ENCODE measurements around the gene RNH1. TPM values are rescaled to one million over a fixed set of nuclear protein-coding genes. Genes with fewer than 3 reads are reported as not detected.

RNH1 gene
- total RNA-seq, 1 donor from 2014 or later = 419 TPM

Other genes starting within 250 kb of the RNH1 start
- not detected in 2 replicates for gene NLRP6, start 228.8 kb downstream of the RNH1 start, total RNA-seq
- 8.2 and 8.3 TPM in 2 replicates for gene PGGHG, start 218.1 kb downstream of the RNH1 start, total RNA-seq
- not detected in 2 replicates for gene IFITM5, start 207.7 kb downstream of the RNH1 start, total RNA-seq
- 12.5 and 14.4 TPM in 2 replicates for gene IFITM2, start 199.4 kb downstream of the RNH1 start, total RNA-seq
- 14.3 and 17.3 TPM in 2 replicates for gene IFITM1, start 193.2 kb downstream of the RNH1 start, total RNA-seq
- gene IFITM3, start 186.4 kb downstream of the RNH1 start, total RNA-seq = 33.1 and 57.7 TPM in 2 replicates
- 0.40 and 1.3 TPM in 2 replicates for gene B4GALNT4, start 137.7 kb downstream of the RNH1 start, total RNA-seq
- 1.4 and 8.9 TPM in 2 replicates for gene PKP3, start 113.0 kb downstream of the RNH1 start, total RNA-seq
- gene SIGIRR, start 92.2 kb downstream of the RNH1 start, total RNA-seq = 1.5 and 1.7 TPM in 2 replicates
- gene ANO9, start 65.2 kb downstream of the RNH1 start, total RNA-seq = 0.42 and 0.94 TPM in 2 replicates
- 78.1 and 110 TPM in 2 replicates for gene PTDSS2, start 57.0 kb downstream of the RNH1 start, total RNA-seq
- gene HRAS, start 28.3 kb upstream of the RNH1 start, total RNA-seq = 37.9 and 66.0 TPM in 2 replicates
- 1.3 and 2.3 TPM in 2 replicates for gene LRRC56, start 30.3 kb upstream of the RNH1 start, total RNA-seq
- 0.31 and 0.78 TPM in 2 replicates for gene LMNTD2, start 53.5 kb upstream of the RNH1 start, total RNA-seq
- gene RASSF7, start 53.7 kb upstream of the RNH1 start, total RNA-seq = 21.1 and 32.2 TPM in 2 replicates
- 27.7 and 31.2 TPM in 2 replicates for gene PHRF1, start 69.2 kb upstream of the RNH1 start, total RNA-seq
- gene IRF7, start 108.7 kb upstream of the RNH1 start, total RNA-seq = 25.1 and 29.3 TPM in 2 replicates
- gene CDHR5, start 117.7 kb upstream of the RNH1 start, total RNA-seq = not detected in 2 replicates
- not detected in 2 replicates for gene SCT, start 119.9 kb upstream of the RNH1 start, total RNA-seq
- not detected in 2 replicates for gene DRD4, start 130.0 kb upstream of the RNH1 start, total RNA-seq
- gene DEAF1, start 188.0 kb upstream of the RNH1 start, total RNA-seq = 22.5 and 35.8 TPM in 2 replicates
- gene TMEM80, start 188.6 kb upstream of the RNH1 start, total RNA-seq = 37.8 and 44.7 TPM in 2 replicates
- gene EPS8L2, start 199.0 kb upstream of the RNH1 start, total RNA-seq = 20.4 and 26.5 TPM in 2 replicates
- gene TALDO1, start 240.2 kb upstream of the RNH1 start, total RNA-seq = 118 and 155 TPM in 2 replicates